ENCODE results near the gene NTM.

Gene NTM

DNA sequence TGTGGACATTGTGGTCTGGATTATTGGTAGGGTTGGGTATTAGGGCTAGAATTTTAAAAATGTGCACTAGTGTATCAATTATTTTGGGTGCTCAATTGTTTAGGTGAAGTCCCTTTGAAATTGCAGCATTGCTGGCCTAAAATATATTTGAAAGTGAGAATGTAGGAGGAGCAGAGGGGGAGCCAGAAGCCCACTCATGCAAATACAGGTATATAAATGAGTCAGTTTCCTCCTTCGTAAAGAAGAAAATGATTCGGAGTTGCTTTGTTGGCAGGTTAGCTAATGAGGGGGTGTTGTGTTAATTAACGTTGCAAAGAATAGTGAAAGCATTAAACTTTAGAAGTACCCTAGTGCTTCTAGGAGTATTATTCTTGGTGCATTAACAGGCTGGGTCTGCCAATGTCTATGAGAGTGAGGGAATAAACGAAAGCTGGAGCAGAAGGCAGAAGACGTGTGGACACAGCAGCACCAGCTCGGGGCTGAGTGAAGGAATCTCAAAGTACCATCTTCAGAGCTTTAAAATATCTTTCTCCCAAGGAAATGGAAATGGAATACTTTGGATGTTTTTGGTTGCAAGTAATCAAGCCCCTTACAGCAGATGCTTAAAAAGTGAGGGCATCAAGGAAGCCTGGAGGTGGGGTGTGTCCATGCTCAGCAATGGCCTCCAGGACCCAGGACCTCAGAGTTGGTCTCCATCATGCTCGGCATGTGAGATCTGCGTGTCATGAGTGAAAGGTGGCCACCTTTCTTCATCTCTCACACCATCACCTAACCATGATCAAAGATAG lies 522.9 kb downstream of the NTM start:
- H3K18ac ChIP-seq (ENCODE audit: low read length): no peak overlapping the region
- no peak overlapping the region for H2BK15ac ChIP-seq (ENCODE audit: low read length)
- no peak overlapping the region for H3K27ac ChIP-seq (replicated peaks; ENCODE audit: low read length)
- DNase-seq (ENCODE audit: low spot score): no peak
- no peak overlapping the region for H2BK12ac ChIP-seq (ENCODE audit: low read length)
- no peak overlapping the region for H3K9ac ChIP-seq (ENCODE audit: low read depth, low read length, poor library complexity)
- H2AK5ac ChIP-seq (ENCODE audit: low read depth, low read length): no peak overlapping the region
- H2BK5ac ChIP-seq (ENCODE audit: low read length): no peak overlapping the region
- H3K36me3 ChIP-seq (replicated peaks in 1 of 2; ENCODE audit: control insufficient read depth in 2 of 2, insufficient read depth in 2 of 2, low read length in 2 of 2): no peaks in the 10 kb centered on the region
- H3K4me3 ChIP-seq (ENCODE audit: low read length in 2 of 2): no peak overlapping the region
- H4K91ac ChIP-seq (ENCODE audit: low read depth, low read length, poor library complexity): no peak overlapping the region
- peaks cover 8 to 21% of the 10 kb centered on the region in 2 donors for H3K4me1 ChIP-seq (ENCODE audit: control insufficient read depth in 2 of 2, insufficient read depth in 1 of 2, low read depth in 1 of 2, low read length in 2 of 2)
- H3K23ac ChIP-seq (ENCODE audit: low read depth, low read length, poor library complexity): no peak overlapping the region
- no peak overlapping the region for H3K4me2 ChIP-seq (ENCODE audit: insufficient read depth, low read length, poor library complexity, severe bottlenecking)
- no peak overlapping the region for H2AFZ ChIP-seq (ENCODE audit: low read length)
- H3K9me3 ChIP-seq (replicated peaks in 1 of 2; ENCODE audit: control insufficient read depth in 2 of 2, insufficient read depth in 1 of 2, low read depth in 1 of 2, low read length in 2 of 2): no peaks in the 10 kb centered on the region
- H3K14ac ChIP-seq (ENCODE audit: low read length): no peak overlapping the region
- H3K4ac ChIP-seq (ENCODE audit: low read length): no peak overlapping the region
- H3K79me1 ChIP-seq (ENCODE audit: low read depth, low read length): no peaks in the 10 kb centered on the region
- no CpG with 5 or more reads among the region's 8 CpGs for WGBS, 2 donors (ENCODE audit: extremely low coverage in 2 of 2, insufficient read length in 2 of 2, insufficient replicate concordance in 1 of 2)
- H2BK120ac ChIP-seq (ENCODE audit: low read depth, low read length): no peak overlapping the region
- no peak overlapping the region for H4K8ac ChIP-seq (ENCODE audit: low read depth, low read length)
- peaks cover 0 to 5% (median 0%) of the 10 kb centered on the region in 3 experiments for H3K27me3 ChIP-seq (ENCODE audit: control insufficient read depth in 3 of 3, insufficient read depth in 3 of 3, low read depth in 1 of 3, low read length in 3 of 3)

DNA sequence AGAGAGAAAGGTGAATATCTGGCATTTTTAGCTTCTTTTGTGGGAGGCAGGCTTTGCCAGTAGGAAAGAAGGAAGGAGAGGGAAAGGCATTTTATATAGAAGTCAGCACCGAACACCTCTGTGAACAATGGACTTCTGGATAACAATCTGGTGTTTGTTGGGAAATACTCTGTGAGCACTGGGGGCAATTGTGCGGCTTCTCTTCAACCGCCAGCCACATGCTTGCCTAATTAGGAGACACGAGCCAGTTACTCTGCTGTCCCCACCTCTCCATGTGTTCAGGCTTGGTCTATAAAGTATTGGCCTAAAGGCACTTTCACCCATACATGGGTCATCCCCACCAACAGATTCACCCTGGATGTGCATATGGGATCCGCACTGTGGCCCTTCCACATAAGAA lies 523.6 kb downstream of the NTM start:
- Histone ChIP-seq H4K8ac (ENCODE audit: low read depth, low read length) (no peak overlapping the region), H3K36me3 (replicated peaks in 1 of 2; ENCODE audit: control insufficient read depth in 2 of 2, insufficient read depth in 2 of 2, low read length in 2 of 2) (no peaks in the 10 kb centered on the region), H3K4me3 (ENCODE audit: low read length in 2 of 2) (no peak overlapping the region), H3K14ac (ENCODE audit: low read length) (no peak overlapping the region), H2AFZ (ENCODE audit: low read length) (no peak overlapping the region), H3K23ac (ENCODE audit: low read depth, low read length, poor library complexity) (no peak overlapping the region), H2BK5ac (ENCODE audit: low read length) (no peak overlapping the region), H3K4ac (ENCODE audit: low read length) (no peak overlapping the region), H2BK15ac (ENCODE audit: low read length) (no peak overlapping the region), H3K9ac (ENCODE audit: low read depth, low read length, poor library complexity) (no peak overlapping the region), H3K4me2 (ENCODE audit: insufficient read depth, low read length, poor library complexity, severe bottlenecking) (no peak overlapping the region), H3K27ac (replicated peaks; ENCODE audit: low read length) (no peak overlapping the region), H3K9me3 (replicated peaks in 1 of 2; ENCODE audit: control insufficient read depth in 2 of 2, insufficient read depth in 1 of 2, low read depth in 1 of 2, low read length in 2 of 2) (no peaks in the 10 kb centered on the region), H3K79me1 (ENCODE audit: low read depth, low read length) (no peaks in the 10 kb centered on the region), H4K91ac (ENCODE audit: low read depth, low read length, poor library complexity) (no peak overlapping the region), H3K27me3 (ENCODE audit: control insufficient read depth in 3 of 3, insufficient read depth in 3 of 3, low read depth in 1 of 3, low read length in 3 of 3) (peaks cover 0 to 5% (median 0%) of the 10 kb centered on the region in 3 experiments), H2BK12ac (ENCODE audit: low read length) (no peak overlapping the region), H2BK120ac (ENCODE audit: low read depth, low read length) (no peak overlapping the region), H3K18ac (ENCODE audit: low read length) (peak overlapping the region; percentile 2), H3K4me1 (ENCODE audit: control insufficient read depth in 2 of 2, insufficient read depth in 1 of 2, low read depth in 1 of 2, low read length in 2 of 2) (peaks cover 8 to 16% of the 10 kb centered on the region in 2 donors), H2AK5ac (ENCODE audit: low read depth, low read length) (no peak overlapping the region)
- WGBS, 2 donors (ENCODE audit: extremely low coverage in 2 of 2, insufficient read length in 2 of 2, insufficient replicate concordance in 1 of 2): no CpG with 5 or more reads among the region's 5 CpGs
- no peak for DNase-seq (ENCODE audit: low spot score)

DNA sequence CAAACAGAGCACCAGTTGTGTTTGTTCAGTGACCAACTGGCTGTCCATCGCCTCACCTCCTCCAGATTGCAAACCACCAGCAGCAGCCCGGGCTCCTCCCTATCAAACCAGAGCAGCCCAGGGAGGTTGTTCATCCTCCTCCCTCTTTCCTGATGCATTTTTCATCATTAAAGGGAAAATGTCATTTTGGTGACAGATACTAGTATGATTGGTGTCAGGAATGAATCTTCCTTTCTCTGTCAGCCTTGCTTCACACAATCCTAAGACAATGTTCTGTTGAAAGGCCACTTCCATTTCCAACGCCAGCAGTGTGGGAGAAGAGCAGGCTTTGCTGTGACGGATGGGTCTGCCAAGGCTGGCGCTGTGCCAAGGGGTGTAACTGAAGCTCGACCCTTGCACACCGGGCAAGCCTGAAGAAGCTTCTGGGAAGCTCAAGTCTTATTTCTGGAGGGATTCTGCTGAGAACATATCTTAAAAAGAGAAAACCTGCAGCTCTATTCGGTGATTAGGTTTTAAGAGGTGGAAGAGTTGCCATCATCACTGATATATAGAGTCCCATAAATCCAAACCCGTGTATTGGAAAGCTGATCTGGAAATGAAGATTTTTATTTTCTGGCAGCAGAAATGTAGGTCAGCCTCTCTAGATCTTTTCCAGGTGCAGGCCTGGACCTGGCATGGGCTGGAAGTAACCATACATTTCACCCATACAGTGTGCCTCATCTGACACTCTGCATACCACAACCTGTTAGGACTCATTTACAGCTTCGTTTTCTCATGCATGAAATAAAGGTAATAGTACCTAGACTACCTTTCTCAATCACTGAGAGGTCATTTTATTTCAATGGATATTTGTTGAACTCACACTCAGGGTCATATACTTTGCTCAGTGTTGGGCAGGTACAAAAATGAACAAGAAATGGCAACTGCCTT lies 524.5 kb downstream of the NTM start:
- Histone ChIP-seq H2BK15ac (ENCODE audit: low read length) (no peak overlapping the region), H3K14ac (ENCODE audit: low read length) (no peak overlapping the region), H3K9me3 (replicated peaks in 1 of 2; ENCODE audit: control insufficient read depth in 2 of 2, insufficient read depth in 1 of 2, low read depth in 1 of 2, low read length in 2 of 2) (no peaks in the 10 kb centered on the region), H3K27ac (replicated peaks; ENCODE audit: low read length) (no peak overlapping the region), H3K18ac (ENCODE audit: low read length) (no peak overlapping the region), H3K23ac (ENCODE audit: low read depth, low read length, poor library complexity) (no peak overlapping the region), H4K8ac (ENCODE audit: low read depth, low read length) (no peak overlapping the region), H3K9ac (ENCODE audit: low read depth, low read length, poor library complexity) (no peak overlapping the region), H2BK5ac (ENCODE audit: low read length) (no peak overlapping the region), H2BK12ac (ENCODE audit: low read length) (no peak overlapping the region), H3K27me3 (ENCODE audit: control insufficient read depth in 3 of 3, insufficient read depth in 3 of 3, low read depth in 1 of 3, low read length in 3 of 3) (peaks cover 0 to 5% (median 0%) of the 10 kb centered on the region in 3 experiments), H3K4ac (ENCODE audit: low read length) (no peak overlapping the region), H2AK5ac (ENCODE audit: low read depth, low read length) (no peak overlapping the region), H3K4me3 (ENCODE audit: low read length in 2 of 2) (no peak overlapping the region), H3K79me1 (ENCODE audit: low read depth, low read length) (no peaks in the 10 kb centered on the region), H3K4me1 (ENCODE audit: control insufficient read depth in 2 of 2, insufficient read depth in 1 of 2, low read depth in 1 of 2, low read length in 2 of 2) (peaks cover under 1 to 7% of the 10 kb centered on the region in 2 donors), H3K36me3 (replicated peaks in 1 of 2; ENCODE audit: control insufficient read depth in 2 of 2, insufficient read depth in 2 of 2, low read length in 2 of 2) (no peaks in the 10 kb centered on the region), H3K4me2 (ENCODE audit: insufficient read depth, low read length, poor library complexity, severe bottlenecking) (no peak overlapping the region), H2AFZ (ENCODE audit: low read length) (no peak overlapping the region), H4K91ac (ENCODE audit: low read depth, low read length, poor library complexity) (no peak overlapping the region), H2BK120ac (ENCODE audit: low read depth, low read length) (no peak overlapping the region)
- no CpG with 5 or more reads among the region's 10 CpGs for WGBS, 2 donors (ENCODE audit: extremely low coverage in 2 of 2, insufficient read length in 2 of 2, insufficient replicate concordance in 1 of 2)
- no peak for DNase-seq (ENCODE audit: low spot score)

DNA sequence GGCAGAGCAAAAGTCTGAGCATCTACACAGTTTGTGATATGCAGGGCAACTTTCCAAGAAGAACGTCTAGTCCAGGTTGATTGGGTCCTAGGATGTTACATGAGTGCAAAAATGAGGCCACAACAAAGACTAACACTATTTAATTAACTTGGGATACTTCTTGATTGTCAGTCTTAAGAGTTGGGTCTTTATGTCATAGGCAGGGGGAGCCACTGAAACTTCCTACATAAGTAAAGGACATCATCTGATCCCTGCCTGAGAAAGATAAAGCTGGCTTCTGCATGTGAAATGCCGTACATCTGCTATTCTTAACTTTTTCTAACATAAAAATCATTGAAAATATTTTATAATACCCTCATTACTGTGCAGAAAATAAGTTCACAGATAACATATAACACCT lies 525.5 kb downstream of the NTM start:
- Histone ChIP-seq H2BK15ac (ENCODE audit: low read length) (no peak overlapping the region), H2AK5ac (ENCODE audit: low read depth, low read length) (no peak overlapping the region), H3K9ac (ENCODE audit: low read depth, low read length, poor library complexity) (no peak overlapping the region), H3K4me1 (ENCODE audit: control insufficient read depth in 2 of 2, insufficient read depth in 1 of 2, low read depth in 1 of 2, low read length in 2 of 2) (peaks cover 0 to 3% of the 10 kb centered on the region in 2 donors), H3K18ac (ENCODE audit: low read length) (no peak overlapping the region), H3K23ac (ENCODE audit: low read depth, low read length, poor library complexity) (no peak overlapping the region), H3K4ac (ENCODE audit: low read length) (no peak overlapping the region), H3K79me1 (ENCODE audit: low read depth, low read length) (no peaks in the 10 kb centered on the region), H2AFZ (ENCODE audit: low read length) (no peak overlapping the region), H2BK120ac (ENCODE audit: low read depth, low read length) (no peak overlapping the region), H3K4me3 (ENCODE audit: low read length in 2 of 2) (no peak overlapping the region), H3K27me3 (ENCODE audit: control insufficient read depth in 3 of 3, insufficient read depth in 3 of 3, low read depth in 1 of 3, low read length in 3 of 3) (peaks cover 0 to 5% (median 0%) of the 10 kb centered on the region in 3 experiments), H3K27ac (replicated peaks; ENCODE audit: low read length) (no peak overlapping the region), H3K9me3 (replicated peaks in 1 of 2; ENCODE audit: control insufficient read depth in 2 of 2, insufficient read depth in 1 of 2, low read depth in 1 of 2, low read length in 2 of 2) (no peaks in the 10 kb centered on the region), H4K8ac (ENCODE audit: low read depth, low read length) (no peak overlapping the region), H2BK5ac (ENCODE audit: low read length) (no peak overlapping the region), H3K36me3 (replicated peaks in 1 of 2; ENCODE audit: control insufficient read depth in 2 of 2, insufficient read depth in 2 of 2, low read length in 2 of 2) (no peaks in the 10 kb centered on the region), H3K14ac (ENCODE audit: low read length) (no peak overlapping the region), H4K91ac (ENCODE audit: low read depth, low read length, poor library complexity) (no peak overlapping the region), H3K4me2 (ENCODE audit: insufficient read depth, low read length, poor library complexity, severe bottlenecking) (no peak overlapping the region), H2BK12ac (ENCODE audit: low read length) (no peak overlapping the region)
- DNase-seq (ENCODE audit: low spot score): no peak
- WGBS, 2 donors (ENCODE audit: extremely low coverage in 2 of 2, insufficient read length in 2 of 2, insufficient replicate concordance in 1 of 2): no CpG with 5 or more reads among the region's 2 CpGs

Measured in neuronal stem cell (in vitro differentiated cells).